Keratinocyte (primary cell): ENCODE measurements around the gene SRSF2. TPM values are rescaled to one million over a fixed set of nuclear protein-coding genes. Genes with fewer than 3 reads are reported as not detected.
"Not testable (repeated sequence)": the region's sequence is repeated elsewhere in the genome, so short reads cannot be mapped to it uniquely, and the experiment has no call there.

Source experiments
- DNase-seq: peaks from one replicate; pipeline ENCODE4 v3.0.0-alpha.2; 2011; ENCODE audit warnings: low read depth, missing footprints, low spot score
- FAIRE-seq: peaks from 2 replicates; lab custom pipeline; 2011; peaks lifted over from hg19 to GRCh38; lab: Jason Lieb, UNC
- H2AFZ ChIP-seq: 2 replicates; pipeline ENCODE4 v1.6.0; 2012; ENCODE audit warnings: low read length, control low read depth, inconsistent platforms; ENCODE audit not compliant: control insufficient read depth
- H3K27ac ChIP-seq: 2 replicates; pipeline ENCODE4 v1.5.1; 2011; ENCODE audit warnings: low read length; ENCODE audit not compliant: control insufficient read depth, insufficient read depth
- H3K27me3 ChIP-seq: 3 replicates; pipeline ENCODE4 v1.6.0; 2011; ENCODE audit warnings: low read length; ENCODE audit not compliant: control insufficient read depth, insufficient read depth; ENCODE audit errors: extremely low read depth
- H3K36me3 ChIP-seq, 2 experiments: 2 replicates in 1 of 2; 3 replicates in 1 of 2; pipeline ENCODE4 v1.5.1; 2011; ENCODE audit warnings: low read length in 2 of 2, mild to moderate bottlenecking in 1 of 2; ENCODE audit not compliant: control insufficient read depth in 2 of 2, insufficient read depth in 2 of 2; ENCODE audit errors: extremely low read depth in 1 of 2
- H3K4me1 ChIP-seq: 3 replicates; pipeline ENCODE4 v1.5.1; 2011; ENCODE audit warnings: low read length; ENCODE audit not compliant: control insufficient read depth, insufficient read depth; ENCODE audit errors: extremely low read depth
- H3K4me2 ChIP-seq: 3 replicates; pipeline ENCODE4 v1.6.0; 2011; ENCODE audit warnings: low read depth, low read length; ENCODE audit not compliant: control insufficient read depth, insufficient read depth; ENCODE audit errors: extremely low read depth
- H3K4me3 ChIP-seq, 3 experiments: fragments of 200-600 bp in 1 of 3; sonication (generic) in 1 of 3; 2 replicates in 2 of 3; 3 replicates in 1 of 3; pipeline ENCODE4 v1.5.1; 2011 to 2016; ENCODE audit warnings: low read length in 3 of 3, mild to moderate bottlenecking in 3 of 3, control low read depth in 2 of 3, inconsistent platforms in 1 of 3, low read depth in 1 of 3, mixed read lengths in 1 of 3, mixed run types in 1 of 3, moderate library complexity in 1 of 3; ENCODE audit not compliant: control insufficient read depth in 2 of 3, insufficient read depth in 2 of 3; ENCODE audit errors: extremely low read depth in 1 of 3
- H3K79me2 ChIP-seq: 2 replicates; pipeline ENCODE4 v1.6.0; 2012; ENCODE audit warnings: low read length; ENCODE audit not compliant: control insufficient read depth, insufficient read depth
- H3K9ac ChIP-seq: 3 replicates; pipeline ENCODE4 v1.6.0; 2011; ENCODE audit warnings: low read length; ENCODE audit not compliant: control insufficient read depth, insufficient read depth; ENCODE audit errors: extremely low read depth
- H3K9me1 ChIP-seq: 3 replicates; pipeline ENCODE4 v1.6.0; 2011; ENCODE audit warnings: low read length; ENCODE audit not compliant: control insufficient read depth, insufficient read depth; ENCODE audit errors: extremely low read depth
- H3K9me3 ChIP-seq: 2 replicates; pipeline ENCODE4 v1.5.1; 2012; ENCODE audit warnings: low read depth, low read length; ENCODE audit not compliant: control insufficient read depth
- H4K20me1 ChIP-seq: 3 replicates; pipeline ENCODE4 v1.6.0; 2011; ENCODE audit warnings: low read length; ENCODE audit not compliant: control insufficient read depth, insufficient read depth; ENCODE audit errors: extremely low read depth
- EZH2 ChIP-seq: IDR thresholded peaks from one replicate; pipeline ENCODE4 v1.6.1; 2012; ENCODE audit warnings: inconsistent platforms, mild to moderate bottlenecking, low read length, moderate library complexity
- dilution Hi-C: fragments of 300-500 bp; cut with MboI; formaldehyde crosslinking; loops from one replicate; pipeline ENCODE4 v1.7.0; 2020; ENCODE audit warnings: low sequenced_read_pairs; ENCODE audit not compliant: extremely low pct_ligation_motif_present
- polyA plus RNA-seq, 5 experiments: library from polyadenylated mRNA; depleted of rRNA in 3 of 5; stranded (reverse) in 3 of 5; stranded (forward) in 1 of 5; unstranded in 1 of 5; fragments of >200 nt; gene quantifications; 1 replicate in 1 of 5; 2 replicates in 3 of 5; 3 replicates in 1 of 5; pipeline versions ENCODE4 v1.2.1 to v1.2.3, GENCODE V29; 2011 to 2012; ENCODE audit warnings: missing spikeins in 2 of 5, low read depth in 1 of 5, low replicate concordance in 1 of 5
- TF ChIP-seq, protein P1 (sequence below), 3 experiments: IDR thresholded peaks in 1 of 3; conservative IDR thresholded peaks in 1 of 3; optimal IDR thresholded peaks in 1 of 3; 2 replicates in 2 of 3; 3 replicates in 1 of 3; pipeline versions ENCODE3 to v1.5.1; 2011; ENCODE audit warnings: low read length in 3 of 3, mild to moderate bottlenecking in 3 of 3, moderate library complexity in 2 of 3, control low read depth in 1 of 3, inconsistent platforms in 1 of 3; ENCODE audit not compliant: insufficient read depth in 2 of 3; ENCODE audit errors: extremely low read depth in 1 of 3

The SRSF2 gene
- polyA plus RNA-seq, 1 donor (not counting 4 experiments of a cell fraction or from before 2014, with no cell fraction given) = 249 TPM

DNA sequence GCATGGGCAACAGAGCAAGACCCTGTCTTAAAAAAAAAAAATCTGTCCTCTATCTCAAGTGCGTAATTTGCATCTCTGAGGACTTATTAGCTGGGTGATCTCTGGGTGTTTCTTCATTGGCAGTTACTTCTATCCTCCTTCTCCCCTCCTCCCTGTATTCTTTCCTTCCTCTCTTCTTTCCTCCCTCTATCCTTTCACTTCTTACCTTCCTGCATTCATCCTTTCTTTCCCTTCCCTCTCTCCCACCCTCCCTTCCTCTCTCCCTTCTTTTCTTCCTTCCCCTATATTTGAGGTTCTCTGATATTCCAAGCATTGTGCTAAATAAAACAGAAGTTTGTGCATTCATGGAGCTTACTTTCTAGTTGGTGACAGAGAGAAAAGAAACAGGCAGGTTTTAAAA, 11.5 kb upstream of the SRSF2 start:
- dilution Hi-C loops = no loop called here
- no peak overlapping the region for H3K4me3 ChIP-seq

GRCh38 chr17:76747716-76748363, 10.7 kb upstream of the SRSF2 start:
- FAIRE-seq = no peak

More for the DNA sequence above, 11.5 kb upstream of the SRSF2 start:
- H3K9me1 ChIP-seq = no peaks in the 10 kb centered on the region
- H2AFZ ChIP-seq = no peak overlapping the region
- FAIRE-seq (no peak), DNase-seq (no peak)
- H3K27me3 ChIP-seq = no peaks in the 10 kb centered on the region
- no peak for TF ChIP-seq EZH2
- TF ChIP-seq, protein P1, sequence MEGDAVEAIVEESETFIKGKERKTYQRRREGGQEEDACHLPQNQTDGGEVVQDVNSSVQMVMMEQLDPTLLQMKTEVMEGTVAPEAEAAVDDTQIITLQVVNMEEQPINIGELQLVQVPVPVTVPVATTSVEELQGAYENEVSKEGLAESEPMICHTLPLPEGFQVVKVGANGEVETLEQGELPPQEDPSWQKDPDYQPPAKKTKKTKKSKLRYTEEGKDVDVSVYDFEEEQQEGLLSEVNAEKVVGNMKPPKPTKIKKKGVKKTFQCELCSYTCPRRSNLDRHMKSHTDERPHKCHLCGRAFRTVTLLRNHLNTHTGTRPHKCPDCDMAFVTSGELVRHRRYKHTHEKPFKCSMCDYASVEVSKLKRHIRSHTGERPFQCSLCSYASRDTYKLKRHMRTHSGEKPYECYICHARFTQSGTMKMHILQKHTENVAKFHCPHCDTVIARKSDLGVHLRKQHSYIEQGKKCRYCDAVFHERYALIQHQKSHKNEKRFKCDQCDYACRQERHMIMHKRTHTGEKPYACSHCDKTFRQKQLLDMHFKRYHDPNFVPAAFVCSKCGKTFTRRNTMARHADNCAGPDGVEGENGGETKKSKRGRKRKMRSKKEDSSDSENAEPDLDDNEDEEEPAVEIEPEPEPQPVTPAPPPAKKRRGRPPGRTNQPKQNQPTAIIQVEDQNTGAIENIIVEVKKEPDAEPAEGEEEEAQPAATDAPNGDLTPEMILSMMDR (optimal IDR thresholded peaks at IDR 0.05 in 1 of 3, IDR thresholded peaks at IDR 0.05 in 1 of 3, conservative IDR thresholded peaks at IDR 0.05 in 1 of 3; ENCODE audit: extremely low read depth in 1 of 3, insufficient read depth in 2 of 3, low read length in 3 of 3) = no peak
- no peak overlapping the region for H3K27ac ChIP-seq
- no peaks in the 10 kb centered on the region for H3K79me2 ChIP-seq
- H3K9ac ChIP-seq = no peak overlapping the region
- H3K9me3 ChIP-seq = no peaks in the 10 kb centered on the region
- no peak overlapping the region for H3K4me2 ChIP-seq
- H3K36me3 ChIP-seq = peaks cover 6 to 8% of the 10 kb centered on the region in 2 experiments
- peaks cover 10% of the 10 kb centered on the region for H3K4me1 ChIP-seq
- H4K20me1 ChIP-seq = no peaks in the 10 kb centered on the region

DNA sequence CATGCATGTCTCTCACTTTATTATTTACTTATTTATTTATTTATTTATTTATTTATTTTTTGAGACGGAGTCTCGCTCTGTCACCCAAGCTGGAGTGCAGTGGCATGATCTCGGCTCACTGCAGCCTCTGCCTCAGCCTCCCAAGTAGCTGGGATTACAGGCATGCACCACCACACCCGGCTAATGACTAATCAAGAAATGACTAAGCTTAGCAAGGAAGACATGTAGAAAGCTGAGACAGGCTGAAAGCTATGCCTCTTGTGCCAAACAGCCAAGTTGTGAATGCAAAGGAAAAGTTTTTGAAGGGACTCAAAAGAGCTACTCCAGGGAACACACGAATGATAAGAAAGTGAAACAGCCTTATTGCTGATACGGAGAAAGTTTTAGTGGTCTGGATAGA, 8.7 kb upstream of the SRSF2 start:
- H4K20me1 ChIP-seq, FAIRE-seq, H3K9ac ChIP-seq, H3K36me3 ChIP-seq, H3K4me1 ChIP-seq, H3K9me3 ChIP-seq, H3K4me3 ChIP-seq, H3K4me2 ChIP-seq, H3K27me3 ChIP-seq, H3K27ac ChIP-seq, DNase-seq, H3K9me1 ChIP-seq, H3K79me2 ChIP-seq, H2AFZ ChIP-seq, dilution Hi-C loops: not testable (repeated sequence)

More at GRCh38 chr17:76747716-76748363, 10.7 kb upstream of the SRSF2 start:
- dilution Hi-C loops = no loop called here
- no peaks in the 10 kb centered on the region for H4K20me1 ChIP-seq
- no peak overlapping the region for H3K9ac ChIP-seq
- no peaks in the 10 kb centered on the region for H3K79me2 ChIP-seq
- peaks cover 6 to 8% of the 10 kb centered on the region in 2 experiments for H3K36me3 ChIP-seq
- H3K4me2 ChIP-seq = no peak overlapping the region
- no peak for TF ChIP-seq EZH2
- TF ChIP-seq, protein P1 (optimal IDR thresholded peaks at IDR 0.05 in 1 of 3, IDR thresholded peaks at IDR 0.05 in 1 of 3, conservative IDR thresholded peaks at IDR 0.05 in 1 of 3; ENCODE audit: extremely low read depth in 1 of 3, insufficient read depth in 2 of 3, low read length in 3 of 3) = no peak
- peaks cover 4% of the 10 kb centered on the region for H3K4me1 ChIP-seq
- H3K4me3 ChIP-seq = no peak overlapping the region
- H2AFZ ChIP-seq = no peak overlapping the region
- no peak overlapping the region for H3K27ac ChIP-seq
- DNase-seq = no peak
- H3K9me1 ChIP-seq = no peaks in the 10 kb centered on the region
- H3K9me3 ChIP-seq = no peaks in the 10 kb centered on the region
- no peaks in the 10 kb centered on the region for H3K27me3 ChIP-seq
